H9 (cell line): ENCODE results near the gene MOV10. TPM values are rescaled to one million over a fixed set of nuclear protein-coding genes. Genes with fewer than 3 reads are reported as not detected.

Experiments
- DNase-seq: peaks from one replicate; pipeline ENCODE4 v3.0.0-alpha.2; 2017
- H2AFZ ChIP-seq: one replicate; pipeline ENCODE4 v1.6.1; 2013; ENCODE audit warnings: mild to moderate bottlenecking, low read length, control low read depth, moderate library complexity
- H2AK5ac ChIP-seq: 2 replicates; pipeline ENCODE4 v1.6.1; 2013; ENCODE audit warnings: low read length, control low read depth, mixed read lengths; ENCODE audit not compliant: insufficient read length
- H2BK120ac ChIP-seq: one replicate; pipeline ENCODE4 v1.6.1; 2013; ENCODE audit warnings: low read depth, mild to moderate bottlenecking, low read length, control low read depth, inconsistent platforms; ENCODE audit not compliant: poor library complexity, severe bottlenecking
- H2BK12ac ChIP-seq: 2 replicates; pipeline ENCODE4 v1.6.1; 2013; ENCODE audit warnings: low read length, control low read depth, mixed read lengths, low read depth; ENCODE audit not compliant: insufficient read length
- H2BK15ac ChIP-seq: 2 replicates; pipeline ENCODE4 v1.6.1; 2013; ENCODE audit warnings: low read depth, low read length, control low read depth
- H2BK20ac ChIP-seq: one replicate; pipeline ENCODE4 v1.6.1; 2013; ENCODE audit warnings: low read depth, mild to moderate bottlenecking, low read length, control low read depth, inconsistent platforms; ENCODE audit not compliant: poor library complexity, severe bottlenecking
- H2BK5ac ChIP-seq: 2 replicates; pipeline ENCODE4 v1.6.1; 2013; ENCODE audit warnings: low read length, control low read depth, mixed read lengths; ENCODE audit not compliant: insufficient read length
- H3K14ac ChIP-seq: 2 replicates; pipeline ENCODE4 v1.6.1; 2013; ENCODE audit warnings: low read length, control low read depth; ENCODE audit not compliant: insufficient read depth
- H3K18ac ChIP-seq: 2 replicates; pipeline ENCODE4 v1.6.1; 2013; ENCODE audit warnings: low read depth, mild to moderate bottlenecking, mixed read lengths, low read length, control low read depth; ENCODE audit not compliant: insufficient read length
- H3K23ac ChIP-seq: 2 replicates; pipeline ENCODE4 v1.6.1; 2013; ENCODE audit warnings: low read length, control low read depth, mixed read lengths, low read depth; ENCODE audit not compliant: insufficient read length
- H3K23me2 ChIP-seq: 2 replicates; pipeline ENCODE4 v1.6.1; 2013; ENCODE audit warnings: low read depth, mild to moderate bottlenecking, mixed read lengths, low read length, control low read depth; ENCODE audit not compliant: insufficient read length, poor library complexity, severe bottlenecking
- H3K27ac ChIP-seq: 2 replicates; pipeline ENCODE4 v1.5.1; 2013; ENCODE audit warnings: low read length, control low read depth, mixed read lengths, low read depth; ENCODE audit not compliant: insufficient read length
- H3K27me3 ChIP-seq: 2 replicates; pipeline ENCODE4 v1.6.1; 2013; ENCODE audit warnings: low read length, control low read depth, inconsistent platforms; ENCODE audit not compliant: insufficient read depth
- H3K4ac ChIP-seq: 2 replicates; pipeline ENCODE4 v1.6.1; 2013; ENCODE audit warnings: low read depth, mild to moderate bottlenecking, control low read depth, inconsistent platforms, low read length, moderate library complexity
- H3K4me1 ChIP-seq: 2 replicates; pipeline ENCODE4 v1.6.1; 2013; ENCODE audit warnings: low read length, control low read depth, inconsistent platforms; ENCODE audit not compliant: insufficient read depth
- H3K4me2 ChIP-seq: 2 replicates; pipeline ENCODE4 v1.6.1; 2013; ENCODE audit warnings: low read length, control low read depth, mixed read lengths; ENCODE audit not compliant: insufficient read length, insufficient read depth
- H3K56ac ChIP-seq: 2 replicates; pipeline ENCODE4 v1.6.1; 2013; ENCODE audit warnings: low read depth, mild to moderate bottlenecking, mixed read lengths, low read length, control low read depth; ENCODE audit not compliant: insufficient read length
- H3K79me1 ChIP-seq: 2 replicates; pipeline ENCODE4 v1.6.1; 2013; ENCODE audit warnings: low read depth, mild to moderate bottlenecking, moderate library complexity, low read length, control low read depth, inconsistent platforms; ENCODE audit not compliant: insufficient read depth, poor library complexity, severe bottlenecking
- H3K79me2 ChIP-seq: 2 replicates; pipeline ENCODE4 v1.6.1; 2013; ENCODE audit warnings: low read length, control low read depth, inconsistent platforms; ENCODE audit not compliant: insufficient read depth
- H3K9ac ChIP-seq: 2 replicates; pipeline ENCODE4 v1.6.1; 2013; ENCODE audit warnings: low read length, control low read depth, mixed read lengths; ENCODE audit not compliant: insufficient read length; ENCODE audit errors: extremely low read depth
- H3K9me3 ChIP-seq: one replicate; pipeline ENCODE4 v1.6.1; 2013; ENCODE audit warnings: low read depth, low read length, inconsistent platforms; ENCODE audit not compliant: control insufficient read depth
- H3T11ph ChIP-seq: one replicate; pipeline ENCODE4 v1.6.1; 2013; ENCODE audit warnings: mild to moderate bottlenecking, low read length, control low read depth, inconsistent platforms
- H4K20me1 ChIP-seq: one replicate; pipeline ENCODE4 v1.6.1; 2013; ENCODE audit not compliant: control insufficient read depth, insufficient read length, insufficient read depth
- H4K5ac ChIP-seq: 2 replicates; pipeline ENCODE4 v1.6.1; 2013; ENCODE audit warnings: low read depth, mild to moderate bottlenecking, mixed read lengths, low read length, control low read depth; ENCODE audit not compliant: insufficient read length
- H4K8ac ChIP-seq: replicated peaks from 2 replicates; pipeline ENCODE4 v1.6.1; 2013; ENCODE audit warnings: low read length, control low read depth, mixed read lengths, low read depth; ENCODE audit not compliant: insufficient read length
- H4K91ac ChIP-seq: 2 replicates; pipeline ENCODE4 v1.6.1; 2013; ENCODE audit warnings: low read depth, mild to moderate bottlenecking, moderate library complexity, mixed read lengths, low read length, control low read depth; ENCODE audit not compliant: insufficient read length
- H3K27ac Mint-ChIP-seq, 3 experiments: 2 replicates in 2 of 3; 3 replicates in 1 of 3; pipeline ENCODE4 v1.8.0; 2020 to 2021; ENCODE audit warnings: mixed read lengths in 3 of 3, mild to moderate bottlenecking in 1 of 3, moderate library complexity in 1 of 3
- H3K27me3 Mint-ChIP-seq: 2 replicates; pipeline ENCODE4 v1.8.0; 2021; ENCODE audit warnings: low read depth, mild to moderate bottlenecking, moderate library complexity, mixed read lengths
- H3K36me3 Mint-ChIP-seq, 3 experiments: 2 replicates in 2 of 3; 3 replicates in 1 of 3; pipeline ENCODE4 v1.8.0; 2020 to 2021; ENCODE audit warnings: low read depth in 3 of 3, mixed read lengths in 3 of 3; ENCODE audit not compliant: insufficient read depth in 1 of 3
- H3K4me1 Mint-ChIP-seq, 2 experiments: 2 replicates each; pipeline ENCODE4 v1.8.0; 2020; ENCODE audit warnings: mixed read lengths in 2 of 2
- H3K4me3 Mint-ChIP-seq, 2 experiments: 2 replicates in 1 of 2; 3 replicates in 1 of 2; pipeline ENCODE4 v1.8.0; 2020 to 2021; ENCODE audit warnings: mild to moderate bottlenecking in 2 of 2, mixed read lengths in 2 of 2, moderate library complexity in 1 of 2
- H3K9me3 Mint-ChIP-seq, 2 experiments: 2 replicates in 1 of 2; 3 replicates in 1 of 2; pipeline ENCODE4 v1.8.0; 2020; ENCODE audit warnings: mild to moderate bottlenecking in 2 of 2, mixed read lengths in 2 of 2, moderate library complexity in 1 of 2
- WGBS: extraction: QIAGEN DNeasy Blood & Tissue Kit; methylation state at CpG from one replicate; pipeline ENCODE4 v1.1.7; 2013; ENCODE audit warnings: missing lambda C conversion rate, low lambda C conversion rate, mixed read lengths; ENCODE audit not compliant: insufficient read length; ENCODE audit errors: extremely low coverage; 5-methylcytosine and 5-hydroxymethylcytosine counted together
- total RNA-seq: library from RNA; stranded (reverse); gene quantifications from 2 replicates; pipeline ENCODE4 v1.2.1, GENCODE V29; 2021
- TF ChIP-seq, protein P1 (sequence below): fragments of 200-600 bp; sonication (generic); conservative IDR thresholded peaks from 3 replicates; pipeline ENCODE4 v1.8.0; 2021; ENCODE audit warnings: antibody characterized with exemption, mild to moderate bottlenecking

Gene MOV10
- total RNA-seq, 1 experiment from 2014 or later: 77.8 TPM

DNA sequence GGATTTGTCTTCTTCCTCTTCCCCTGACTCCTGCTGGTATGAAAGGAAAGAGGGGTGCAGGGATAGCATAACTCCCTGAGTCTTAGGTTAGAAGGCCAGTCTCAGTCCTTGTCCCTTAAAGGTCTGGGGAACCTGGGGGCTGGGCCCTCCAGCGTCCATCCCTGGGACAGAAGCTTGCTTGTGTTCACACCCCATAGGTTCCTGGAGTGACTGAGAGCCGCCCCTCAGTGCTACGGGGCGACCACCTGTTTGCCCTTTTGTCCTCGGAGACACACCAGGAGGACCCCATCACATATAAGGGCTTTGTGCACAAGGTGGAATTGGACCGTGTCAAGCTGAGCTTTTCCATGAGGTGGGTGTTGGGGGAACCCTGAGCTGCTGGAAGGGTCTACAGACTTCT is 19.4 kb downstream of the MOV10 start:
- Histone ChIP-seq H2BK20ac (no peak overlapping the region), H2BK120ac (no peak overlapping the region), H3K79me2 (no peaks in the 10 kb centered on the region), H2AK5ac (no peak overlapping the region), H3K27ac (no peak overlapping the region), H3K4me2 (no peak overlapping the region), H2BK15ac (no peak overlapping the region), H3K4ac (no peak overlapping the region), H3K18ac (no peak overlapping the region), H3K14ac (no peak overlapping the region), H2AFZ (no peak overlapping the region), H3K23me2 (no peaks in the 10 kb centered on the region), H3K56ac (no peak overlapping the region), H2BK5ac (no peak overlapping the region), H4K5ac (no peak overlapping the region), H2BK12ac (no peak overlapping the region), H3K27me3 (no peaks in the 10 kb centered on the region; the same call in 1 of the 2 replicates), H4K91ac (no peak overlapping the region), H3K4me1 (no peaks in the 10 kb centered on the region; the same call in 1 of the 2 replicates), H3K79me1 (no peaks in the 10 kb centered on the region), H3T11ph (no peak overlapping the region), H4K8ac (no peak overlapping the region), H3K9me3 (no peaks in the 10 kb centered on the region), H3K23ac (no peak overlapping the region), H4K20me1 (no peaks in the 10 kb centered on the region), H3K9ac (no peak overlapping the region)
- no peaks in the 10 kb centered on the region for H3K9me3 Mint-ChIP-seq
- DNase-seq: no peak
- peaks cover 31 to 76% (median 75%) of the 10 kb centered on the region in 3 experiments; a peak in 6 of 7 replicates for H3K36me3 Mint-ChIP-seq
- peaks cover 5% of the 10 kb centered on the region for H3K27me3 Mint-ChIP-seq
- WGBS: no CpG with 5 or more reads among the region's 6 CpGs
- H3K4me3 Mint-ChIP-seq: no peak overlapping the region
- H3K4me1 Mint-ChIP-seq: peaks cover 8 to 19% of the 10 kb centered on the region in 2 experiments
- no peak overlapping the region for H3K27ac Mint-ChIP-seq
- TF ChIP-seq, protein P1, sequence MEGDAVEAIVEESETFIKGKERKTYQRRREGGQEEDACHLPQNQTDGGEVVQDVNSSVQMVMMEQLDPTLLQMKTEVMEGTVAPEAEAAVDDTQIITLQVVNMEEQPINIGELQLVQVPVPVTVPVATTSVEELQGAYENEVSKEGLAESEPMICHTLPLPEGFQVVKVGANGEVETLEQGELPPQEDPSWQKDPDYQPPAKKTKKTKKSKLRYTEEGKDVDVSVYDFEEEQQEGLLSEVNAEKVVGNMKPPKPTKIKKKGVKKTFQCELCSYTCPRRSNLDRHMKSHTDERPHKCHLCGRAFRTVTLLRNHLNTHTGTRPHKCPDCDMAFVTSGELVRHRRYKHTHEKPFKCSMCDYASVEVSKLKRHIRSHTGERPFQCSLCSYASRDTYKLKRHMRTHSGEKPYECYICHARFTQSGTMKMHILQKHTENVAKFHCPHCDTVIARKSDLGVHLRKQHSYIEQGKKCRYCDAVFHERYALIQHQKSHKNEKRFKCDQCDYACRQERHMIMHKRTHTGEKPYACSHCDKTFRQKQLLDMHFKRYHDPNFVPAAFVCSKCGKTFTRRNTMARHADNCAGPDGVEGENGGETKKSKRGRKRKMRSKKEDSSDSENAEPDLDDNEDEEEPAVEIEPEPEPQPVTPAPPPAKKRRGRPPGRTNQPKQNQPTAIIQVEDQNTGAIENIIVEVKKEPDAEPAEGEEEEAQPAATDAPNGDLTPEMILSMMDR: no peak
